ENCODE results near the gene BEGAIN.

BEGAIN gene

DNA sequence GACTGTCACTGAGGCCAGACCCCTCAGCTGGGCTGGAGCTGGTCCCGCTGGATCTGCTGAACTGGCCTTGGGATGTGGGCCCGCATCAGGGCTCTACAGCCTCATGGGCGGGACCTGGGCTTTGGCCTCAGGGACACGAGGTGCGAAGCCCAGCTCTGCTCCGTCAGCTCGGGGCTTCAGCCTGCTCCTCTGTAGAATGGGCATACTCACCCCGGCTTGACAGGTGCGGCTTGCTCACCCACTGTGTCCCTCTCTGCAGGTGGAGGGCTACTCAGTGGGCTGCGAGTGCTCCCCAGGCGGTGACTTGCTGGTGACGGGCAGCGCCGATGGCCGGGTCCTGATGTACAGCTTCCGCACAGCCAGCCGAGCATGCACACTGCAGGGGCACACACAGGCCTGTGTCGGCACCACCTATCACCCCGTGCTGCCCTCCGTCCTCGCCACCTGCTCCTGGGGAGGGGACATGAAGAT, 57.6 kb downstream of the BEGAIN start:
- Histone ChIP-seq H3K27me3 (ENCODE audit: control insufficient read depth, insufficient read depth, low read length, poor library complexity, severe bottlenecking) (no peaks in the 10 kb centered on the region), H3K36me3 (ENCODE audit: control insufficient read depth, insufficient read depth, low read length) (no peaks in the 10 kb centered on the region), H3K27ac (ENCODE audit: insufficient read depth, low read depth, low read length, poor library complexity, severe bottlenecking) (no peak overlapping the region), H3K4me3 (ENCODE audit: insufficient read depth, low read depth, low read length) (no peak overlapping the region), H3K9me3 (ENCODE audit: control insufficient read depth, low read length) (no peaks in the 10 kb centered on the region), H3K4me1 (ENCODE audit: control insufficient read depth, insufficient read depth, low read length) (peaks cover 6% of the 10 kb centered on the region)
- WGBS, 2 experiments, result 94 to 96% methylated on average over 21 of the region's 21 CpGs

DNA sequence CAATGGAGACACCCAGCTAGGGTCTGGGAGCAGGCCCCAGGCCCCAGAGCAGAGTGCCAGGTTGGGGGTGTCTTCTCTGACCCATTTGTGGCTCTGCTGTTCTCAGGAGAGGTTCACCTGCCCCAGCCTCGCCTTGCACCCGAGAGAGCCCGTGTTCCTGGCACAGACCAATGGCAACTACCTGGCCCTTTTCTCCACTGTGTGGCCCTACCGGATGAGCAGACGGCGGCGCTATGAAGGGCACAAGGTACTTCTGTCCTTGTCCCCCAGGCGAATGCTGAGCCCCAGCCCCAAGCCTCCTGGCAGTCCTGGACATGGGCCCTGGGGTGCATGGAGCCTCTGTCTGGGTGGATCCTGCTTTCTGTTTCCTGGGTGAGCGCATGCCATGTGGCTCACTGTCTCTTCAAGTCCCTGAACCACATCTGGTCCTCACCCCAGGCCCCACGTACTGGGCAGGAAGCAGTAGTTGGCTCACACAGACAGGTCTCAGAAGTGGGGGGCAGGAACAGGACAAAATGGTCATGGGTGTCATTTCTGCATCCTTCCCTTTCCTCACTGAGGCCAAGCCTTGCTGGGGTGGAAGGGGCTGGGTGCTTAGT, 58.2 kb downstream of the BEGAIN start:
- H3K4me3 ChIP-seq (ENCODE audit: insufficient read depth, low read depth, low read length), result no peak overlapping the region
- no peaks in the 10 kb centered on the region for H3K36me3 ChIP-seq (ENCODE audit: control insufficient read depth, insufficient read depth, low read length)
- no peaks in the 10 kb centered on the region for H3K27me3 ChIP-seq (ENCODE audit: control insufficient read depth, insufficient read depth, low read length, poor library complexity, severe bottlenecking)
- peaks cover 1% of the 10 kb centered on the region for H3K4me1 ChIP-seq (ENCODE audit: control insufficient read depth, insufficient read depth, low read length)
- H3K9me3 ChIP-seq (ENCODE audit: control insufficient read depth, low read length), result no peaks in the 10 kb centered on the region
- 94 to 96% methylated on average over 10 of the region's 10 CpGs for WGBS, 2 experiments
- H3K27ac ChIP-seq (ENCODE audit: insufficient read depth, low read depth, low read length, poor library complexity, severe bottlenecking), result no peak overlapping the region

DNA sequence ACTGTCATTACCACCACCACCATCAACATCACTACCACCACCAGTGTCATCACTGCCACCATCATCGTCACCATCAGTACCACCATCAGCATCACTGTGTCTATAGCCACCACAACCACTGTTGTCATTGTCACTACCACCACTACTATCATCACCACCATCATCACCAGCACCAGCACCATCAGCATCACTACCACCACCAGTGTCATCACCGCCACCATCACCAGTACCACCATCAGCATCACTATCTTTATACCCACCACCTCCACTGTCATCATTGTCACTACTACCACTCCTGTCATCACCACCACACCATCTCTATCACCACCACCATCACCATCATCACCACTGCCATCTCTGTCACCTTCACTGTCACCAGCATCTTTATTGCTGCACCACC, 60.6 kb downstream of the BEGAIN start:
- Histone ChIP-seq H3K4me1 (ENCODE audit: control insufficient read depth, insufficient read depth, low read length) (peaks cover 13% of the 10 kb centered on the region), H3K9me3 (ENCODE audit: control insufficient read depth, low read length) (no peaks in the 10 kb centered on the region), H3K27ac (ENCODE audit: insufficient read depth, low read depth, low read length, poor library complexity, severe bottlenecking) (no peak overlapping the region), H3K27me3 (ENCODE audit: control insufficient read depth, insufficient read depth, low read length, poor library complexity, severe bottlenecking) (no peaks in the 10 kb centered on the region), H3K4me3 (ENCODE audit: insufficient read depth, low read depth, low read length) (no peak overlapping the region), H3K36me3 (ENCODE audit: control insufficient read depth, insufficient read depth, low read length) (no peaks in the 10 kb centered on the region)
- WGBS, 2 experiments, result 89 to 91% methylated on average over 2 of the region's 2 CpGs

DNA sequence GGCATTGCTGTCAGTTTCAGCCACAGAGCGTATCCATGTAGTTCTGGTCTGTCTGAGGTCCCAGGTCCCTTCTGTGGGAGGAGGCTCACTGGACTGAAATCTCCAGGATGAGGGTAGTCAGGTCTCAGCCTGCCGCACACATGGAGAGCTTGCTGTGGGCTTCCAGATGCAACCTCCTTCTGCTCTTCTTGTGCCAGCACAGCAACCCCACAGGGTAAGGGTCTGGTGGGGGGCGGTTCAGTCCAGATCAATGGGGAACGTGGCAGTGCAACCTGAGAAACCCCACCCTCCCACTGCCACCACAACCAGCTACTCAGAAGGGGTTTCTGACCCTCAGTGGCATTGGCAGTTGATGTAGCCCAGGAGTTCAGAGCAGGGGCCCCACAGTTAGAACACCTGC, 61.2 kb downstream of the BEGAIN start:
- Histone ChIP-seq H3K9me3 (ENCODE audit: control insufficient read depth, low read length) (no peaks in the 10 kb centered on the region), H3K27ac (ENCODE audit: insufficient read depth, low read depth, low read length, poor library complexity, severe bottlenecking) (no peak overlapping the region), H3K4me1 (ENCODE audit: control insufficient read depth, insufficient read depth, low read length) (peaks cover 13% of the 10 kb centered on the region), H3K36me3 (ENCODE audit: control insufficient read depth, insufficient read depth, low read length) (no peaks in the 10 kb centered on the region), H3K27me3 (ENCODE audit: control insufficient read depth, insufficient read depth, low read length, poor library complexity, severe bottlenecking) (no peaks in the 10 kb centered on the region), H3K4me3 (ENCODE audit: insufficient read depth, low read depth, low read length) (no peak overlapping the region)
- WGBS, 2 experiments, result 94 to 95% methylated on average over 4 of the region's 4 CpGs

DNA sequence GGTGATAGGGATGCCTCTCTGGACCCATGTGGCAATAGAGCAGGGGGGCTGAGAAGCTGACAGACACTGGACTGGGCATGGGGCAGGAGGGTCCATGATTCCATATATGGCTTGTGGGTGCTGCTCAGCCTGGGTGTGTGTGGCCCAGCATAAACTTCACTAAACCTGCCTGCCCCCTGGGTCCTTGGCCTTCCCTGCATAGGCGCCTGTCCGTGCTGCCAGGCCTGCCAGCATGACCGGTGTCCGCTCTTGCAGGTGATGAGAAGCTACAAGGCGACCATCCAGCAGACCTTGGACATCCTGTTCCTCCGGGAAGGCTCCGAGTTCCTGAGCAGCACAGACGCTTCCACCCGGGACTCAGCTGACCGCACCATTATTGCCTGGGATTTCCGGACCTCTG, 61.6 kb downstream of the BEGAIN start:
- Histone ChIP-seq H3K4me3 (ENCODE audit: insufficient read depth, low read depth, low read length) (no peak overlapping the region), H3K27ac (ENCODE audit: insufficient read depth, low read depth, low read length, poor library complexity, severe bottlenecking) (no peak overlapping the region), H3K27me3 (ENCODE audit: control insufficient read depth, insufficient read depth, low read length, poor library complexity, severe bottlenecking) (no peaks in the 10 kb centered on the region), H3K9me3 (ENCODE audit: control insufficient read depth, low read length) (no peaks in the 10 kb centered on the region), H3K36me3 (ENCODE audit: control insufficient read depth, insufficient read depth, low read length) (no peaks in the 10 kb centered on the region), H3K4me1 (ENCODE audit: control insufficient read depth, insufficient read depth, low read length) (peaks cover 13% of the 10 kb centered on the region)
- 95 to 97% methylated on average over 11 of the region's 11 CpGs for WGBS, 2 experiments

DNA sequence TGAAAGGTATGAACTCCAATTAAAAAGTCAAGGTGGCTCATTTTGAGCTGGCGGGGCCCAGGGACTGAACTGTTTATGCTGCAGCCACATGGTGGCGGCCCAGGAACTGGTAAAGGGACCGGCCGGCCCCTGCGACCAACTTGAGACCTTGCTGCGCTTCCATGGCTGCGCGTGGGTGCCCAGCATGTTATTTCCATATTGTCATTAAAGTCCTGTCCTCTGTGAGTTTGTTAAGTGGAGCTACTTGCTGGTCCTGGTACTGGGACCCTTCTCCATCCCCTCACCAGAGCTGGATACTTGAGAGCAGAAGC, 62.3 kb downstream of the BEGAIN start:
- no peak overlapping the region for H3K27ac ChIP-seq (ENCODE audit: insufficient read depth, low read depth, low read length, poor library complexity, severe bottlenecking)
- no peak overlapping the region for H3K4me3 ChIP-seq (ENCODE audit: insufficient read depth, low read depth, low read length)
- no peaks in the 10 kb centered on the region for H3K27me3 ChIP-seq (ENCODE audit: control insufficient read depth, insufficient read depth, low read length, poor library complexity, severe bottlenecking)
- 71 to 77% methylated on average over 8 of the region's 8 CpGs for WGBS, 2 experiments
- H3K9me3 ChIP-seq (ENCODE audit: control insufficient read depth, low read length), result no peaks in the 10 kb centered on the region
- peaks cover 13% of the 10 kb centered on the region for H3K4me1 ChIP-seq (ENCODE audit: control insufficient read depth, insufficient read depth, low read length)
- H3K36me3 ChIP-seq (ENCODE audit: control insufficient read depth, insufficient read depth, low read length), result no peaks in the 10 kb centered on the region

DNA sequence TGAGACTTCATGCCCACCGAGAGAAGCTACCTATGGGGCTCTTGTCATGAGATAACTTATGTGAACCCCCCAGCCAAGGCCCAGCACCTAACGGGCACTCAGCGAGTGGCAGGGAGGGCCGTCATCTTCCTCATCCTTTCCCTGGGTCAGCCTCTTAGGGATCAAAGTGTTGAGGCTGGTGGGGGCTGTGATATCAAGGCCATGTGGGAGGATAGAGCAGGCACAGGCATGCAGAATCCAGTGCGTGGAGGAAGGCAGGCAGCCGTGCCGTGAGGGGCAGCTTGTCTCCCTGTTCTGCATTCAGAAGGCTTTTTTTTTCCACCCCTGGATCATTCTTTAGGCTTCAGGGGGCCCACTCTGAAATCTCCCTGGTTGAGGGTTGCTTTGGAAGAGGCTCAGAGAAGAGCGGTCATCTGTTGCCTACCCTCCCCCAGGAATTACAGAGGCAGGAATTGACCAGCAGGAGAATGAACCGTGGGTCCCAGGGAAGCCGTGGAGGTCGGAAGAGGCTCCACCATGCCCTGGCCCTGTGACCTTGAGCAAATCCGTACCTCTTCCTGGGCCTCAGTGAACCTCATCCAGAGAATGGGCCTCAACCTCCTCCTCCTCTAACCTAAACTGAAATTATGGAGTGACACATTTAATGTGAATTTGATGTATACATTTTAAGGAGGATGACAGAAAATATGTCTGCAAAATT, 62.8 kb downstream of the BEGAIN start:
- Histone ChIP-seq H3K27ac (ENCODE audit: insufficient read depth, low read depth, low read length, poor library complexity, severe bottlenecking) (no peak overlapping the region), H3K36me3 (ENCODE audit: control insufficient read depth, insufficient read depth, low read length) (no peaks in the 10 kb centered on the region), H3K27me3 (ENCODE audit: control insufficient read depth, insufficient read depth, low read length, poor library complexity, severe bottlenecking) (no peaks in the 10 kb centered on the region), H3K4me3 (ENCODE audit: insufficient read depth, low read depth, low read length) (no peak overlapping the region), H3K9me3 (ENCODE audit: control insufficient read depth, low read length) (no peaks in the 10 kb centered on the region), H3K4me1 (ENCODE audit: control insufficient read depth, insufficient read depth, low read length) (peaks cover 13% of the 10 kb centered on the region)
- WGBS, 2 experiments, result 88 to 89% methylated on average over 12 of the region's 12 CpGs

DNA sequence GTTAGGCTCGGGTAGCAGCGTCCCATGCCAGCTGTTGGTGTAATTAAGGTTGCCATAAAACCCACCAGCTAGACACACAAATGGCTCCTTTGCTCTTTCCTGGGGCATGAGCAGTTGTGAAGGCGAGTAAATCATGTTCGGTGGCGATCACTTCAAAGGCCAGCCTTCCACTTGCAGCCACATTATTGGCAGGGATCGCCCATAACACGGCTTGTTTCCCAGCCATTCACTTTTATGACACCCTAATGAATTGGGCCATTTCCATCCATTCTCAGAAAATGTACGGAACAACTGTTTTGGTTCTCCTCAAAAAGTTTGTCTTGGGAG, 63.4 kb downstream of the BEGAIN start:
- H3K9me3 ChIP-seq (ENCODE audit: control insufficient read depth, low read length), result no peaks in the 10 kb centered on the region
- WGBS, 2 experiments, result 91 to 95% methylated on average over 8 of the region's 8 CpGs

DNA sequence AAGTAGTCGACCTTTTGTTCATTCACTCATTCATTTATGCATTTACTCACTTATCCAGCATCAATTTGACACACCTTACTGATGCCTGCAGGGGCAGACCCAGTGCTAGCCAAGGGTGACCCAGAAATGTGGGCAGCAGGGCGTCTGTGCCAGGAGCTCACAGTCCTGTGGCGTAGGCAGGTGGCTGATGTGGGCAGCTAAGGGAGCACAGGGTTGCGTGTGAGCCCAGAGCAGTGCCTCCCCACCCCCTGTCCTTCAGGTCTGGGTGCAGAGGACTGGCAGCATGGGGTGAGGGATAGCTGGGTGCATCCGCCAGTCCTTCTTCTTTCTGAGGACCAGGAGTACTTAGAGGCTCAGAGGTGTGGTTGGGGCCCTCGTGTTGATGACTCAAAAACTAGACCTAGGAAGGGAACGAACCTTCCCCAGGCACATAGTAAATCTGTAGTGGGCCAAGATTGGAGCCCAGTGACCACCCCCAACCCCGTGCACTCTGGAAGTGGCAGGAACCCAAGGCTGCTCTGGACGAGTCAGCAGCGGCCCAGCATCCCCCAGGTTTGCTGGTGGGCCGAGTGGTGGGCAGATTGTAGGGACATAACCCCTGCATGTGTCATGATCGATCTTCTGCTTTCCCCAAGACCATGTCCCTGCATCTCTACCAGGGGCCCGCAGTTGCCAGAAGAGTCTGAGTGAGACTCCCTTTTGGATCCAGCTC, 63.9 kb downstream of the BEGAIN start:
- Histone ChIP-seq H3K9me3 (ENCODE audit: control insufficient read depth, low read length) (no peaks in the 10 kb centered on the region), H3K36me3 (ENCODE audit: control insufficient read depth, insufficient read depth, low read length) (no peaks in the 10 kb centered on the region), H3K27ac (ENCODE audit: insufficient read depth, low read depth, low read length, poor library complexity, severe bottlenecking) (no peak overlapping the region), H3K4me3 (ENCODE audit: insufficient read depth, low read depth, low read length) (no peak overlapping the region), H3K4me1 (ENCODE audit: control insufficient read depth, insufficient read depth, low read length) (peaks cover 13% of the 10 kb centered on the region), H3K27me3 (ENCODE audit: control insufficient read depth, insufficient read depth, low read length, poor library complexity, severe bottlenecking) (no peaks in the 10 kb centered on the region)
- WGBS, 2 experiments, result 85 to 86% methylated on average over 13 of the region's 13 CpGs

More for the DNA sequence above, 63.4 kb downstream of the BEGAIN start:
- peaks cover 13% of the 10 kb centered on the region for H3K4me1 ChIP-seq (ENCODE audit: control insufficient read depth, insufficient read depth, low read length)
- H3K36me3 ChIP-seq (ENCODE audit: control insufficient read depth, insufficient read depth, low read length), result no peaks in the 10 kb centered on the region
- no peak overlapping the region for H3K27ac ChIP-seq (ENCODE audit: insufficient read depth, low read depth, low read length, poor library complexity, severe bottlenecking)
- no peaks in the 10 kb centered on the region for H3K27me3 ChIP-seq (ENCODE audit: control insufficient read depth, insufficient read depth, low read length, poor library complexity, severe bottlenecking)
- no peak overlapping the region for H3K4me3 ChIP-seq (ENCODE audit: insufficient read depth, low read depth, low read length)

DNA sequence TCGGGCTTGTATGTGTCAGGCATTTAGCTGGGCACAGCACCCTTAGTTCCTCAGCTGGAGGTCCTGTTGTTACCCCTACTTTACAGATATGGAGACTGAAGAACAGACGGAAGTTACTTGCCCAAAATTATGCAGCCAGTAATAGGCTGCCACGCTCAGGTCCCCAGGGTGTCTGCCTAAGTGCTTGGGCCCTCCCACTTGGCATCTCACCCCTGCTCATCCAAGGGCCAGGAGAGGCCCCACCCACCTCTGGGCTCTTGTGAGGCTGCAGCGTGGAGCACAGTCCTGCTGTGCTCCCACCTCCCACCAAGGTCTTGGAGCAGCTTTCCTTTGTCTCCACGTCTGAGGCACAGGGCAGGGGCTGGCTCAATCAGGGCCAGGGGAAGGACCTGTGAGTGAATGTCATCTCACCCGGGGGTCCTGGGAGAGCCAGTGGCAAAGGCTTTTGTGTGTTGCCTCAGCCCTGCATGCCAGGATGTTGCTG, 64.6 kb downstream of the BEGAIN start:
- Histone ChIP-seq H3K27me3 (ENCODE audit: control insufficient read depth, insufficient read depth, low read length, poor library complexity, severe bottlenecking) (no peaks in the 10 kb centered on the region), H3K36me3 (ENCODE audit: control insufficient read depth, insufficient read depth, low read length) (no peaks in the 10 kb centered on the region), H3K27ac (ENCODE audit: insufficient read depth, low read depth, low read length, poor library complexity, severe bottlenecking) (no peak overlapping the region), H3K4me1 (ENCODE audit: control insufficient read depth, insufficient read depth, low read length) (peaks cover 13% of the 10 kb centered on the region), H3K9me3 (ENCODE audit: control insufficient read depth, low read length) (no peaks in the 10 kb centered on the region), H3K4me3 (ENCODE audit: insufficient read depth, low read depth, low read length) (no peak overlapping the region)
- WGBS, 2 experiments, result 36 to 39% methylated on average over 6 of the region's 6 CpGs

Measured in ectodermal cell (in vitro differentiated cells).